ENCODE data around the gene SP1.
"Not testable (repeated sequence)": the region's sequence is repeated elsewhere in the genome, so short reads cannot be mapped to it uniquely, and the experiment has no call there.

Gene SP1

GRCh38 chr12:53402351-53402750, 22.4 kb downstream of the SP1 start:
- peaks cover 7 to 18% of the 10 kb centered on the region in 2 donors for H3K36me3 ChIP-seq (ENCODE audit: control insufficient read depth in 2 of 2, insufficient read depth in 2 of 2, low read length in 2 of 2)
- H3K9me3 ChIP-seq (ENCODE audit: control insufficient read depth in 2 of 2, low read length in 2 of 2); H3K9ac ChIP-seq (ENCODE audit: low read depth in 1 of 2, low read length in 2 of 2); H3K27me3 ChIP-seq (ENCODE audit: control insufficient read depth in 2 of 2, insufficient read depth in 2 of 2, low read length in 2 of 2); H3K4me3 ChIP-seq (ENCODE audit: low read length in 2 of 2); H3K27ac ChIP-seq (ENCODE audit: low read depth in 2 of 2, low read length in 2 of 2); H3K4me1 ChIP-seq (ENCODE audit: control insufficient read depth in 2 of 2, insufficient read depth in 2 of 2, low read length in 2 of 2): not testable (repeated sequence)

- H3K4me1 ChIP-seq (ENCODE audit: control insufficient read depth in 2 of 2, insufficient read depth in 2 of 2, low read length in 2 of 2), result no peaks in the 10 kb centered on the region
- no peak overlapping the region for H3K27ac ChIP-seq (ENCODE audit: low read depth in 2 of 2, low read length in 2 of 2)
- H3K4me3 ChIP-seq (ENCODE audit: low read length in 2 of 2), result no peak overlapping the region
- H3K36me3 ChIP-seq (ENCODE audit: control insufficient read depth in 2 of 2, insufficient read depth in 2 of 2, low read length in 2 of 2), result peaks cover 7 to 18% of the 10 kb centered on the region in 2 donors
- H3K9me3 ChIP-seq (ENCODE audit: control insufficient read depth in 2 of 2, low read length in 2 of 2), result no peaks in the 10 kb centered on the region
- H3K27me3 ChIP-seq (ENCODE audit: control insufficient read depth in 2 of 2, insufficient read depth in 2 of 2, low read length in 2 of 2), result no peaks in the 10 kb centered on the region
- H3K9ac ChIP-seq (ENCODE audit: low read depth in 1 of 2, low read length in 2 of 2), result no peak overlapping the region
Observed at GRCh38 chr12:53402871-53403270, 22.9 kb downstream of the SP1 start.

- H3K27ac ChIP-seq (ENCODE audit: low read depth in 2 of 2, low read length in 2 of 2), result no peak overlapping the region
- no peak overlapping the region for H3K4me3 ChIP-seq (ENCODE audit: low read length in 2 of 2)
- no peaks in the 10 kb centered on the region for H3K27me3 ChIP-seq (ENCODE audit: control insufficient read depth in 2 of 2, insufficient read depth in 2 of 2, low read length in 2 of 2)
- H3K9ac ChIP-seq (ENCODE audit: low read depth in 1 of 2, low read length in 2 of 2), result no peak overlapping the region
- H3K4me1 ChIP-seq (ENCODE audit: control insufficient read depth in 2 of 2, insufficient read depth in 2 of 2, low read length in 2 of 2), result no peaks in the 10 kb centered on the region
- H3K9me3 ChIP-seq (ENCODE audit: control insufficient read depth in 2 of 2, low read length in 2 of 2), result no peaks in the 10 kb centered on the region
- peaks cover 42 to 51% of the 10 kb centered on the region in 2 donors for H3K36me3 ChIP-seq (ENCODE audit: control insufficient read depth in 2 of 2, insufficient read depth in 2 of 2, low read length in 2 of 2)
Observed at GRCh38 chr12:53410951-53411350, 31.0 kb downstream of the SP1 start.

GRCh38 chr12:53413485-53414204, 33.7 kb downstream of the SP1 start:
- Histone ChIP-seq H3K27ac (ENCODE audit: low read depth in 2 of 2, low read length in 2 of 2) (no peak overlapping the region), H3K27me3 (ENCODE audit: control insufficient read depth in 2 of 2, insufficient read depth in 2 of 2, low read length in 2 of 2) (no peaks in the 10 kb centered on the region), H3K4me3 (ENCODE audit: low read length in 2 of 2) (no peak overlapping the region), H3K9ac (ENCODE audit: low read depth in 1 of 2, low read length in 2 of 2) (no peak overlapping the region), H3K9me3 (ENCODE audit: control insufficient read depth in 2 of 2, low read length in 2 of 2) (no peaks in the 10 kb centered on the region), H3K36me3 (ENCODE audit: control insufficient read depth in 2 of 2, insufficient read depth in 2 of 2, low read length in 2 of 2) (peaks cover 35 to 42% of the 10 kb centered on the region in 2 donors), H3K4me1 (ENCODE audit: control insufficient read depth in 2 of 2, insufficient read depth in 2 of 2, low read length in 2 of 2) (no peaks in the 10 kb centered on the region)

- Histone ChIP-seq H3K4me1 (ENCODE audit: control insufficient read depth in 2 of 2, insufficient read depth in 2 of 2, low read length in 2 of 2) (no peaks in the 10 kb centered on the region), H3K27ac (ENCODE audit: low read depth in 2 of 2, low read length in 2 of 2) (no peak overlapping the region)
Observed at GRCh38 chr12:53414756-53415417, 34.9 kb downstream of the SP1 start.

GRCh38 chr12:53415752-53416389, 35.9 kb downstream of the SP1 start:
- H3K36me3 ChIP-seq (ENCODE audit: control insufficient read depth in 2 of 2, insufficient read depth in 2 of 2, low read length in 2 of 2), result peaks cover 25% of the 10 kb centered on the region in 2 donors
- H3K9me3 ChIP-seq (ENCODE audit: control insufficient read depth in 2 of 2, low read length in 2 of 2); H3K27ac ChIP-seq (ENCODE audit: low read depth in 2 of 2, low read length in 2 of 2); H3K4me1 ChIP-seq (ENCODE audit: control insufficient read depth in 2 of 2, insufficient read depth in 2 of 2, low read length in 2 of 2); H3K4me3 ChIP-seq (ENCODE audit: low read length in 2 of 2); H3K9ac ChIP-seq (ENCODE audit: low read depth in 1 of 2, low read length in 2 of 2); H3K27me3 ChIP-seq (ENCODE audit: control insufficient read depth in 2 of 2, insufficient read depth in 2 of 2, low read length in 2 of 2): not testable (repeated sequence)

More at GRCh38 chr12:53414756-53415417, 34.9 kb downstream of the SP1 start:
- H3K4me3 ChIP-seq (ENCODE audit: low read length in 2 of 2), result no peak overlapping the region
- no peak overlapping the region for H3K9ac ChIP-seq (ENCODE audit: low read depth in 1 of 2, low read length in 2 of 2)
- no peaks in the 10 kb centered on the region for H3K9me3 ChIP-seq (ENCODE audit: control insufficient read depth in 2 of 2, low read length in 2 of 2)
- peaks cover 28 to 33% of the 10 kb centered on the region in 2 donors for H3K36me3 ChIP-seq (ENCODE audit: control insufficient read depth in 2 of 2, insufficient read depth in 2 of 2, low read length in 2 of 2)
- H3K27me3 ChIP-seq (ENCODE audit: control insufficient read depth in 2 of 2, insufficient read depth in 2 of 2, low read length in 2 of 2), result no peaks in the 10 kb centered on the region

- H3K4me3 ChIP-seq (ENCODE audit: low read length in 2 of 2); H3K9me3 ChIP-seq (ENCODE audit: control insufficient read depth in 2 of 2, low read length in 2 of 2); H3K27me3 ChIP-seq (ENCODE audit: control insufficient read depth in 2 of 2, insufficient read depth in 2 of 2, low read length in 2 of 2); H3K27ac ChIP-seq (ENCODE audit: low read depth in 2 of 2, low read length in 2 of 2); H3K9ac ChIP-seq (ENCODE audit: low read depth in 1 of 2, low read length in 2 of 2); H3K4me1 ChIP-seq (ENCODE audit: control insufficient read depth in 2 of 2, insufficient read depth in 2 of 2, low read length in 2 of 2): not testable (repeated sequence)
- peaks cover 11 to 15% of the 10 kb centered on the region in 2 donors for H3K36me3 ChIP-seq (ENCODE audit: control insufficient read depth in 2 of 2, insufficient read depth in 2 of 2, low read length in 2 of 2)
Observed at GRCh38 chr12:53417291-53417816, 37.4 kb downstream of the SP1 start.

GRCh38 chr12:53418221-53418620, 38.2 kb downstream of the SP1 start:
- Histone ChIP-seq H3K4me3 (ENCODE audit: low read length in 2 of 2) (no peak overlapping the region), H3K9me3 (ENCODE audit: control insufficient read depth in 2 of 2, low read length in 2 of 2) (no peaks in the 10 kb centered on the region), H3K4me1 (ENCODE audit: control insufficient read depth in 2 of 2, insufficient read depth in 2 of 2, low read length in 2 of 2) (peaks cover 3% of the 10 kb centered on the region in 2 donors), H3K36me3 (ENCODE audit: control insufficient read depth in 2 of 2, insufficient read depth in 2 of 2, low read length in 2 of 2) (peaks cover 6 to 11% of the 10 kb centered on the region in 2 donors), H3K27me3 (ENCODE audit: control insufficient read depth in 2 of 2, insufficient read depth in 2 of 2, low read length in 2 of 2) (no peaks in the 10 kb centered on the region), H3K27ac (ENCODE audit: low read depth in 2 of 2, low read length in 2 of 2) (no peak overlapping the region), H3K9ac (ENCODE audit: low read depth in 1 of 2, low read length in 2 of 2) (no peak overlapping the region)

GRCh38 chr12:53419756-53420155, 39.8 kb downstream of the SP1 start:
- Histone ChIP-seq H3K4me1 (ENCODE audit: control insufficient read depth in 2 of 2, insufficient read depth in 2 of 2, low read length in 2 of 2) (peaks cover 3% of the 10 kb centered on the region in 2 donors), H3K9me3 (ENCODE audit: control insufficient read depth in 2 of 2, low read length in 2 of 2) (no peaks in the 10 kb centered on the region), H3K4me3 (ENCODE audit: low read length in 2 of 2) (no peak overlapping the region), H3K36me3 (ENCODE audit: control insufficient read depth in 2 of 2, insufficient read depth in 2 of 2, low read length in 2 of 2) (no peaks in the 10 kb centered on the region), H3K9ac (ENCODE audit: low read depth in 1 of 2, low read length in 2 of 2) (no peak overlapping the region), H3K27me3 (ENCODE audit: control insufficient read depth in 2 of 2, insufficient read depth in 2 of 2, low read length in 2 of 2) (no peaks in the 10 kb centered on the region), H3K27ac (ENCODE audit: low read depth in 2 of 2, low read length in 2 of 2) (no peak overlapping the region)

- H3K9ac ChIP-seq (ENCODE audit: low read depth in 1 of 2, low read length in 2 of 2); H3K27me3 ChIP-seq (ENCODE audit: control insufficient read depth in 2 of 2, insufficient read depth in 2 of 2, low read length in 2 of 2); H3K27ac ChIP-seq (ENCODE audit: low read depth in 2 of 2, low read length in 2 of 2); H3K9me3 ChIP-seq (ENCODE audit: control insufficient read depth in 2 of 2, low read length in 2 of 2); H3K4me1 ChIP-seq (ENCODE audit: control insufficient read depth in 2 of 2, insufficient read depth in 2 of 2, low read length in 2 of 2); H3K4me3 ChIP-seq (ENCODE audit: low read length in 2 of 2); H3K36me3 ChIP-seq (ENCODE audit: control insufficient read depth in 2 of 2, insufficient read depth in 2 of 2, low read length in 2 of 2): not testable (repeated sequence)
Observed at GRCh38 chr12:53422247-53422646, 42.3 kb downstream of the SP1 start.

Measured in mucosa of rectum (tissue), 2 donors.